Stimulated activated CD4-positive, alpha-beta T cell treated with anti-CD3 and anti-CD28 coated beads, Interleukin-4, amount 100 ng/mL, for 24 hours (primary cell): ENCODE data around the gene PRR30.
"Not testable (repeated sequence)": the region's sequence is repeated elsewhere in the genome, so short reads cannot be mapped to it uniquely, and the experiment has no call there.

Experiments used
- DNase-seq: peaks from one replicate; pipeline ENCODE4 v3.0.0-alpha.2; 2020

Gene PRR30

DNA sequence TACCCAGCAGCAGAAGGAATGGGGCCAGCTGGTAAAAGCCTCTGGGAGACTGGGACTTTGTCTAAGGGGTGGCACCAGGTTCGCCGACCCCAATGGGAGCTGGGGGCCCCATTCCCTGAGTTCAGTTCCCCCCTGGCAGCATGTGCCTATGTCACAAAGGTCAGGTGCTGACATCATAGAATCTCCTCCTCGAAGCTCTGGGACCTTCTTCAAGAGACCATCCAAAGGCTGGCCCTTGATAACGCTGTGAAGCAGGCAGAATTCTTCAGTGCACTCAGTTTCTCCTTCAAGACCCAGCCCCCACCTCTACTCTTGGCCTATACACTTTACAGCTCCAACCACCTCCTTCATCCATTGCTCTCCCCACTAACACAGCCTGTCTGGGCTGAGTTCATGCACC is at the start of gene PRR30:
TSS of gene PRR30 (minus strand) at position 101 of the 400 bp plus-strand sequence. CDS start 1,081 bp downstream, outside the sequence.
- DNase-seq = no peak

DNA sequence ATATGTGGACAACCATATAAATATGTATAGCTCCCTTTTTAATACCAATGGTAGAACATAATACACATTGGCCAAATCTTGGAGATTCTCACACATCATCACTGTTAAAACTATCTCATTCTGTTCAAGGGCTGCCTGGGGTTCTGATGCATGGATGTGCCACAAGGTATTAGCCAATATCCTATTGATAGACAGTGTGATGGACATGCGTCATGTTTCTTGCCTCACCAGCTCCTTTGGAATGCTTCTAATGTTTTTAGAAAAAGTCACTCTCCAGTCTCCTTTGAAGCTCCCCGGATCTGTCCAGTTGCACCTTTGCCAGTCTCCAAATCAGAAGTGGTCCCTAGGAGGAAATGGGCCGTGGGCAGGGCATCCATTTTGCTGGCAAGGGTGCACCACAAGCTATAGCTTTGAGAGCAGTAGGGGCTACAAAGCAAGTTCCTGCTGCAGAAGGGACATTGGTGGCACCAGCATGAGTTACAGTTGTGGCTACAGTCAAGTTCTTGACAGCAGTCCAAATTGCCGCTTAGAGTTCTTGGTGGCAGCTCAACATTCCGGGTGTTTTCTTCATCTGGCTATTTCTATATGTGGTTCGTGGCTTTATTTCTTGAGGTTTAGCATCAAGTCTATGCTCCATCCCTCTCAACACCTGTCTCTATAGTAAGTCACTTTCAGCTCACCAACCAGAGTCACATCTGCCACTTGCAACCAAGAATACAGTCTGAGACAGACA is 47.6 kb upstream of the PRR30 start:
- no peak for DNase-seq

DNA sequence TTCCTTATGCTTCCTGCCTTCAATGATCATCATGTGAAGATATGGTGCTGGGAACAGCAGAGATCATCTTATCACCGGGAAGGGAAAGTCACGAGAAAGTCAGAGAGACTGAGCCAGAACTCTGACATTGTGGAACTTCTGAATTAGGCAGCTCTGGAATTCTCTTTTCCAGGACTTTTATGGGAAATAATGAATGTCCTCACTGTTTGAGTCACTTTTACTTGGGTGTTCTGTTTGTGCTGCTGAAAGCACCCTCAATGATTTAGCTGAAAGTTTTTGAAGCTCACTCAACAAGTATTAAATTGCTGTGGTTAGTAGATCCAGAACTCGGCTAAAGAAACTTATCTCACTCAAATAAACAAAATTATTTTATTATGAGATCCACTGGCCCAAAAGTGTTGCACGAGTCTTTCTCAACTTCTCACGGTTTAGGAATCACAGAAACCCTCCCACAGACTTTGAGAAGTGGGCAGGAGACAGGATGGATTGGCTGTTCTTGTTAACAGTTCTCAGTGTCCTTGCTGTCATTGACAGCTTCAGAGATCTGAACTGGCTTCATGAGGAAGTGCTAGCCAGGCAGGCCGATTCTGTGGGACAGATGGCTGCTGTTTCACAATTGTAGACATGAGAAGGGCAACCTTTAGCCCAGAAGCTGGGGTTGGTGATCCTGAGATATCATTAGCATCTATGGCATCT is 46.3 kb upstream of the PRR30 start:
- no peak for DNase-seq

DNA sequence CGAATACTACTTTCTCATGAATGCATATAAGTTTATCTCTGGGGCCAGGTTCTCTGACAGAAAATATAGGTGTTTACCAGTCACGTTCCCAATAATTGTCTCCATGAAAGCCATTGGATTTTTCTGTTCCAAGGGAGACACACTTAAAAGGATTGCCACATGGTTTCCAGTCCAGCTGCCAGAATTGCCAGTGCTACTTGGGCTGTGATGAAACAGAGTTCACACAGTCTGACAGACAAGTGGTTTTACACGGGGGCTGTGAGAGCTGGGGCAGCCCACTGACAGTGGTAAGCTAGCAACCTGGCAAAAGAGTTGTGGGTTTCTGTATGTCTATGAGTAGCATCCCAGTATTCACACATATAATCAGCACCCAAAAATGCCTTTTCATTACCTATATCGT is 44.9 kb upstream of the PRR30 start:
- no peak for DNase-seq

DNA sequence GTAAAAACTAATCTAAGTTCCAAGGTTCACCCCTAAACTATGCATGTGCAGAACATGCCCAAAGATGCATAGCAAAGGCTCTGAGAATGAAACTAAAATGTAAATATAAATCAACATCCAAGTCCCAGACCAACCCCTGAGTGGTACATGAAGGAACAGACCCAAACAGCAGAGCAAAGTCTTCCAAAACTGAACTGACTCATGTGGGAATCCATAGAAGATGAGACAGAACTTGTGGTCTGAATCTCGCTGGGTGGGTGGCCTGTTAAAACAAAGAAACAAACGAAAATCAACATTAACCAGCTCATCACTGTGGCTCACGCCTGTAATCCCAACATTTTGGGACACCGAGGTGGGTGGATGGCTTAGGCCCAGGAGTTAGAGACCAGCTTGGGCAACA is 43.1 kb upstream of the PRR30 start:
- DNase-seq = no peak

DNA sequence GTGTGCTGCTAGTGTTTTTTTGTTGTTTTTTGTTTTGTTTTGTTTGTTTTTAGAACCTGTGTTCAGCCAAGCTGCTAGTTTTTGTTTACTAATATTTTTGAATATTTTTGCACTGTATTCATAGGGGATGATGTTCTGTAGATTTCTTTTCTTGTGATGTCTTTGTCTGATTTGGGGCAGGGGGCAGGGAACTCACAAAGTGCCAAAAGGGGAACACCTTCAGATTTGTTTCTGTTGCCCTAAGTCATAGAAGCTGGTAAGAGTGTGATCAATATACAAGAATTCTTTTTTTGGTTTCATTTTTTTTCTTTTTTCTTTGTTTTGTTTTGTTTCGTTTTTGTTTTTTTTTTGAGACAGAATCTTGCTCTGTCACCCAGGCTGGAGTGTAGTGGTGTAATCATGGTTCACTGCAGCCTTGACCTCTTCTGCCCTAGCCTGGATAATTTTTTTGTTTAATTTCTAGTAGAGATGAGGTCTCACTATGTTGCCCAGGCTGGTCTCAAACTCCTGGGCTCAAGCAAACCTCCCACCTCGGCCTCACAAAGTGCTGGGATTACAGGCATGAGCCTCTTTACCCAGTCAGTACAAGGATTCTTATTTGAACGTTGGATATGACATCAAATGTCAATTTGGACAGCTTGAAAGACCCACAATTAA is 40.3 kb upstream of the PRR30 start:
- no peak for DNase-seq

DNA sequence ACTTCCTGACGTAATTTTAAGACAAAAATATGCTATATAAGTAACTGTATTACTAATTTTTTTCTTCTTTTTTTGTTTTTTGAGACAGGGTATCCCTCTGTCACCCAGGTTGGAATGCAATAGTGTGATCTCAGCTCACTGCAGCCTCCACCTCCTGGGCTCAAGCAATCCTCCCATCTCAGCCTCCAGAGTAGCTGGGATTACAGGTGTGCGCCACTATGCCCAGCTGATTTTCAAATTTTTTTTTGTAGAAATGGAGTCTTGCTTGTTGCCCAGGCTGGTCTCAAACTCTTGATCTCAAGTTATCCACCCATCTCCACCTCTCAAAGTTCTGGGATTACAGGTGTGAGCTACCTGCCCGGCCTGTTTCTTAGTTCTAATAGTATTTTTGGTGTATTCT is 39.3 kb upstream of the PRR30 start:
- DNase-seq = no peak

DNA sequence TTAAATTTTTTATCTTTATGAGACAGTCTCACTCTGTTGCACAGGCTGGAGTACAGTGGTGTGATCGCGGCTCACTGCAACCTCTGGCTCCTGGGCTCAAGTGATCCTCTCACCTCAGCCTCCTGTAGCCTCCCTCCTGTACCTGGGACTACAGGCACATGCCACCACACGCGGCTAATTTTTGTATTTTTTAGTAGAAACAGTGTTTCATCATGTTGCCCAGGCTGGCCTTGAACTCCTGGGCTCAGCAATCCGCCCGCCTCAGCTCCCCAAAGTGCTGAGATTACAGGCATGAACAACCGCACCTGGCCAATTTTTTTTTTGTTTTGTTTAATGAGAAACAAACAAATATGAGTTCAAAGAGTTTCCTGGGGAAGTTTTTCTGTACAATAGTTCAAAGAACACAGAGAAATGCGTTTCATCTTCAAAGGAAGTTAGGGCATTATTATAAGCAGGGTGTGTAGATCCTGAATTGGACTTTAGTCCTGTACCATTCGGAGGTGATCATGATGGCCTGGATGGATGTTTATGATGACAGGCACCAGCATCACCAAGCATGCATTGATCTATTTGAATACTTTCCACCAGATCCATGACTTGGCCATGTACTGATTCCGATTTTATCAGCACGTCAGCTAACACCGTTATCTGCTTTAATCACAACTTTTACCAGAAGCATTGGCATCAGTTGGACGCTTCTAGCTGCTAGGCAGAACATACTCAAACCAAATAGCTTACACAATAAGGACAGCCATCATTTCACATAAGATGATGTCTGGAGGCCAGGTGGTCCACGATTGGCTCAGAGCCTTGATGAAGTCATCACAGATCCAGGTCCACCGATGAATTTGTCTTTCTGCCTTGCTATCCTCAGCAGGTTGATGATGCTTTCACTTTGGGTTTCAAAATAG is 38.5 kb upstream of the PRR30 start:
- DNase-seq = no peak

DNA sequence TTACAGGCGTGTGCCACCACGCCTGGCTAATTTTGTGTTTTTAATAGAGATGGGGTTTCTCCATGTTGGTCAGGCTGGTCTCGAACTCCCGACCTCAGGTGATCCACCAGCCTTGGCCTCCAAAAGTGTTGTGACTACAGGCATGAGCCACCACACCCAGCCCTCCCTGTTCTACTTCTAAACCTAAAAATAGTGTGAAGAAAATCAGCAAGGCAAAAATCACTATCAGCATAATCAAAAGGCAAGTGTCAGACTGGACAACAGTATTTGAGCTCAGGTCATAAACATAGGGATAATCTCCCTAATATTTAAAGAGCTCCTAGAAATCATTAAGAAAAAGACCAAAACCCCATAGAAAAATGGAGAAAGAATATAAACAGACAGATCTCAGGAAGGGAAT is 36.6 kb upstream of the PRR30 start:
- DNase-seq = not testable (repeated sequence)

DNA sequence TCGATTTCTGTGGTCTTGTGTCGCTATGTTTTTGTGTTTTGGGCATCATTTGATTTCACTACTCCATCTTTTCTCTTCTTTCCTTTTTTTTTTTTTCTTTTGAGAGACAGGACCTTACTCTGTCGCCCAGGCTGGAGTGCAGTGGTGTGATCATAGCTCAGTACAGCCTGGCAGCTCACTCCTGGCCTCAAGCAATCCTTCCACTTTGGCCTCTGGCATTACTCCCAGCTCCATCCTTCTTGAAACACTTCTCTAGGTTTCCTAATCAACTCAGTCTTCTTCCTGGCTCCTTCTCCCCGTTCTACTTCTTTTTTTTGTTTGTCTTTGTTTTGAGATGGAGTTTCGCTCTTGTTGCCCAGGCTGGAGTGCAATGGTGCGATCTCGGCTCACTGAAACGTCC is 36.1 kb upstream of the PRR30 start:
- no peak for DNase-seq

DNA sequence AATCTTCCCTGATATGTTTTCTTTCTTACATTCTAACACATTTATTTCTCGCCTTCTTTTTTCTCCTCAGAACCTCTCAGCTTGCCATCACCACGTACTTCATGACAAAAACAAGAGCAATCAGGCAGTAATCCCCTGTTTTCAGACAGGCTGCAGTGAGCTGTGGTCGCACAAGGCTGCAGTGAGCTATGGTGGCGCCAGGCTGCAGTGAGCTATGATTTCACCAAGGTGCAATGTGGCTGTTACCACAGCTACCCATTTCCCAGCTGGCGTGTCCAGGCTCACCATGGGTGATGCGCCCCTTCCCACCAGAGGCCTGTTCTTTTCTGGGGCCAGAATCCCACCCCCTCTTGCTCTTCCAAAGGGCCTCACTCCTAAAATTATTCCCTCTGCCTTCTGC is 35.4 kb upstream of the PRR30 start:
- DNase-seq = no peak

DNA sequence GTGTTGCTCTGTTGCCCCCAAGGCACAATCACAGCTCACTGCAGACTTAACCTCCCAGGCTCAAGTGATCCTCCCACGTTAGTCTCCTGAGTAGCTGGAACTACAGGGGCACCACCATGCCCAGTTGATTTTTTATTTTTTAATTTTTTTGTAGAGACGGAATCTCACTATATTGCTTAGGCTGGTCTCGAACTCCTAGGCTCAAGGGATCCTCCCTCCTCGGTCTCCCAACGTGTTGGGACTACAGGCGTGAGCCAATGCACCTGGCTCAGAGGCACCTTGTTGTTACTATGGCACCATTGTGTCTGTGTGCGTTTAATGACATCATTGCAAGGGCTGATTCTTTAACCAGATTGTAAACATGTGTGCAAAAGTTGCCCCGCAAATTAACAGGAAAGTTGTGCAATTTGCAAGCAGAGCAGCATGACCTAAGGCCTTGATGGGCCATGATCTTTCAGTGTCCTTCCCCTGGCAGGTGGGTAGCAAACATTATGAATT is 32.2 kb upstream of the PRR30 start:
- DNase-seq = no peak

DNA sequence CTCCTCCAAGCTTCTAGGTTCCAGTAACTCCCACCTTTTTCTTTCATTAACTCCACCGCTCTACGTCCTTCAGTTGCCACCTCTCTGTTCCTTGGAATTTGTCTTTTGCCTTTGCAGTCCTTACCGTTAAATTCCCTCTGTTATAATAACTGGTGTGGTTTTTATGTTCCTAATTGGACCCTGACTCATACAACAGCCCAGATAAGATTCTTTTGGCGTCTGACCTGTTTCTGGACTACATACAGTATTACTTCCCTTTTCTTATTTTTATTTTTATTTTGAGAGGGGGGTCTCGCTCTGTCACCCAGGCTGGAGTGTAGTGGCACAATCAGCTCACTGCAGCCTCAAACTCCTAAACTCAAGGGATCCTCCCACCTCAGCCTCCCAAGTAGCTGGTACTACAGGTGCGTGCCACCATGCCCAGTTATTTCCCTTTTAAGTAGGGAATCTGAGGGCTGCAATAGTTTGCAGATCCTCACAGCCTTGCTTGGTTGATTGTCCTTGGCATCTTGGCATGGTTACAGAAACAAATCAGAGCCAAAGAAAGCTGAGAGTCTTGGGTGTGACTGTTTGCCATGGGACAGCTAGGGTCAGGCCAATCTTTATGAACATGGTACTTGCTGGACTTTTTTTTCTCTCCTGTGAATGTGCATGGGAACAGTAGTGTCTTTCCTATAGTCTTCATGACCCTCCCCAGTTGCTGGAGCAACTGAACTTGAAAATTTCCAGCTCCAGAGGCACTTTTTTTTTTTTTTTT is 31.5 kb upstream of the PRR30 start:
- no peak for DNase-seq

DNA sequence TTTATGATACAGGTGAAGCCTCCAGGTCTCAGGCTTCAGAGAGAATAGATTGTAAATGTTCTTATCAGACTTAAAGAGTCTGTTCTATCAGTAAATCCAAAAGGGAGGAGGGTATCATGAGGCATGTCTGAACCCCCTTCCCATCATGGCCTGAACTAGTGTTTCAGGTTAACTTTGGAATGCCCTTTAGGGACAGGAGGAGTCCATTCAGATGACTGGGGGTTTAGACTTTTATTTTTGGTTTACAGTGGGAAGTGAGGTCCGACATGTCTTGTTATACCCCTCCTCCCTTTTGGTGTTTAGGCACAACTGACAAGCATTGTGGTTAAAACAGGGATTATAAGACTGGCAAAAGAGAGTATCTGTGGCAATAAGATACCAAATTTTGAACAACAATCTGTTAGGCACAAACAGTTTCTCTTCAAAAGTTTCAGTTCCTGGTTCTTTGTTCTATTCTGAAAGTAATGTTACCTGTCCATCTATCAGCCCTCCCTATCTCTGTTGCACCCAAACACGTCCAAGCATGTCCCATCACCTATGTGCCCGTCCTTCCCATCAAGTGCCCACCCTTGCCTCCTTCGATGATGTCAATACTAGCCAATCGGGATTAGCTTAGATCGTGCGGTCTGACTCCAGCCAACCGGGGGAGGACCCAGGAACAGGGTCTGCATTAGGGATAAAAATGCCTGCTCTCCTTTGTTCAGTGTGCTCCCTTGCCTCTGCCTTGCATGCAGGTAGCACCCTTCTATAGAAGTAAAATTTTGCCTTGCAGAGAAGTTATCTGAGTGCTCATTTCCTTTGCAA is 26.0 kb upstream of the PRR30 start:
- DNase-seq = no peak

DNA sequence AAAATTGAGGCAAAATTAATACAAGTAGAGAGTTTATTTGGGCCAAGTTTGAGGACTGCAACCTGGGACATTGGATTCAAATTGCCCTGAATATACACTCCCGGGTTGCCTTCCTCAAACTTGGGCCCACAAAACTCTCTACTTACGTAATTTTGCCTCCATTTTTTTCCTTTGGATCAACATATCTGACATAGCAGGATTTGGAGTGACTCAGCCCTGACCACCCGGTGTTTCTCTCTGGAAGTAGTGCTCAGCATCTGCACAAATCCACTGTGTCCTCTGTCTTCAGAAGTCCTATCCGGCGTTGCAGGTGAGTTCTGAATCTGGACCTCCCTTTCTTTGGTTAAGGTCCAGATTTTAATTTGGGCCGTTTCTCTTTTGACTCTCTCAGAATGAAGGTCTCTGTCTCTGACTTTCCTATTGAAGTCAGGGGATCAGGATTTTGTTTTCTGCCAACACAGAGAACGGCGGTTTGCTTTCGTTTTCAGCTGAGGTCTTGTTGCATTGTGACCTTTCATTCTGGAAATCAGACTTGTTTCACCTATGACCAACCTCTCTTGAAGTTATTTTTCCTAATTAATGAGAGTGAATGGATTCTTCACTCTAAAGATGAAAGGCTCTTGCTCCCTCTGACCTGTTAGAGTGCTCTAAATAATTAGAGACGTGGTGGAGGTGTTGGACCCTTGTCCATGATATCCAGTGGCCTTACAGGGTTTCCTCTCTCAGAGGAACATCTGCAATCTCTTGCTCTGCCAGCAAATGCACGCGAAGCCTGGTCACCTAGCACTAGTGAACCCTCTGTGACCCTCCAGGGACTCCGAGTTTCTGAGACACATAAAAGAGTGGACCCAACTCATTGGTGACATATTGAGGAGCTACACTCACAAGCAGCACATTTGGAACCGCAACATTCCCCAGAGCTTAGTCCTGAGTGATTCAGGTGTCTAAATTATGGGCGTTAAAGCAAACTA is 23.2 kb upstream of the PRR30 start:
- DNase-seq = no peak

DNA sequence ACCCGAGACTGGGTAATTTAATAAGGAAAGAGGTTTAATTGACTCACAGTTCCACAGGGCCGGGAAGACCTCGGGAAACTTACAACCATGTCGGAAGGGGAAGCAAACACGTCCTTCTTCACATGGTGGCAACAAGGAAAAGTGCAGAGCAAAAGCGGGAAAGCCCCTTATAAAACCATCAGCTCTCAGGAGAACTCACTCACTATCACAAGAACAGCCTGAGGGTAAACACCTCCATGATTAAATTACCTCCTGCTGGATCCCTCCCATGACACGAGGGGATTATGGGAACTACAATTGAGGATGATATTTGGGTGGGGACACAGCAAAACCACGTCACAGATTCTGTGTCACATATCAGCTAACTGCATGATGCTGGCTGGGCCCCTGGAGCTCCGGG is 21.0 kb upstream of the PRR30 start:
- no peak for DNase-seq

DNA sequence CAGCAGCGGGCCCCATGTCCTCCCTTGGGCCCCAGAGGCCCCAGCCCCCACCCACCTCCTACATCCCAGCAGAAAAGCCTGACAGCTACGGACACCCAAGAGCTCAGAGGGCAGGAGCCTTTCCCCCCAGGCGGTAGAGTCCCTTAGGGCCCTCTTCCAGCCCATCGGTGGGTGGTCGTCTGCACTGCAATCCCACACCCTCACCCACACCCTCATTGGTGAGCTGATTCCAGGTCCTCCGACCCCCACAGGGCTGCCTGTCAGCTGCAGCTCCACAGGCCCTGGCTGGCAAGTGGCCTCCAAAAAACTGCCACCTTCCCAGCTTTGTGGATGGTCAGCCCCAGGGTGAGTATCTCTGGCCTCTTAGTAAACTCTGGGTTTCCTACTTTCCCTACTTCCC is 20.1 kb upstream of the PRR30 start:
- DNase-seq = no peak

DNA sequence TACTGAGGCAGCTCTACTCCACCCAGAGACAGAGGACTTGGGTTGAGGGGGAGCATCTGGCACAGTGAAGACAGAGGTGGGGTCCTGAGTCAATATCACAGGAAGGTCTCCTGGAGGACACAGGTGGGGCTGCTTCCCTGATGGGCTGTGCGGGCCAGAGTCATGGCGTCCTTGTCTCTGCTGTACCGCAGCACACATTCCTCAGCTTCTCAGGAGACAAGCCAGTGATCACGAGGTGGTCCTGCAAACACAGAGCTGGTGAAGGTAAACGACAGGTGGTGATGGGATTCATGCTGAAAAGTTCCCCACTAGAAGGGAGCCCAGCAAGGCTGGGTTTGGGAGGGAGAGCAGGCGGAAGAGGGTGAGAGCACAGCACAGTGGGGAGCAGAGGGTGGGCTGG is 19.3 kb upstream of the PRR30 start:
- DNase-seq = no peak

DNA sequence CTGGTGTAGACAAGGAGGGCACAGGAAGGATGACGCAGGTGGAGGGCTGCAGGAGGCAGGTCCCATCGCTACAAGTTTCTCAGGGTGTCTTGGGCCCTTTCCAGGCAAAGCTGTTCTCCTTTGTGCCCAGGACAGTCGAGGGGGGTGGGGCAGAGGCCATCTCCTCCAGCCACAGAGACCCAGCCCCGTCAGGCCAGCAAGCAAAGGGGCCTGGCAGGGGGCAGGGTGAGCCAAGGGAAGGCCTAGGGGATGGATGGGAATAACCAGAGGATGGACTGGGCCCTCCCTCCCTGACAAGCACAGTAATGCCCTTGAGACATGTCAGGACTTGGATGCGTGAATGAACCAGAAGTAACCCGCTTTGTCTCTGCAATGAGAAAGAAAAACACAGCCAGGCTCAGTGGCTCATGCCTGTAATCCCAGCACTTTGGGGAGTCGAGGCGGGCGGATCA is 15.9 kb upstream of the PRR30 start:
- no peak for DNase-seq

DNA sequence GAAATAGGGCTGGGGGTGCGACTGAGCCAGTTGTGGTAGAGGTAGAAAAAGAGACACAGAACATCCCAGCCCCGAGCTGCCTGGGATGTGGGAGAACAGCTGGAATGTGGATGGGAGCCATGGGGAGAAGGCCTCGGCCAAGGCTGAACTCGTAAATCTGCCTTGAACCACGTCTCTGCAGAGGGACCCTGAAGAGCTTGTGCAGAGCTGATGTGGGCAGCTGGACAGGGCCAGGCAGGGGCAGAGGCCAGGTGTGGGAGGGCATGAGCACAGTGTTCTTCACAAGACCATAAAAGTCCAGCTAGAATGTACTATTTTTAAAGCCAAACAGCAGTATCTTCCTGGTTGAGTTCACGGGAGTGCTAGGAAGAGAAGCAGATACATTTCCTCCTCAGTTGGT is 15.3 kb upstream of the PRR30 start:
- no peak for DNase-seq
